Central memory CD8-positive, alpha-beta T cell (primary cell): Measurements from ENCODE around the gene MMS19.

Experiments
- ATAC-seq: fragments of 150-1000 bp; cut with Tn5 transposase; replicated peaks from 2 replicates; pipeline ENCODE4 v1.10.0; 2022; ENCODE audit warnings: mild to moderate bottlenecking, moderate FRiP score, moderate number of reproducible peaks; ENCODE audit not compliant: poor library complexity, severe bottlenecking; ENCODE audit errors: extremely low read depth
- DNase-seq, 2 donors: peaks; one replicate each; pipeline ENCODE4 v3.0.0; 2021; ENCODE audit warnings: low spot score in 2 of 2
- H3K27ac Mint-ChIP-seq: one replicate; pipeline ENCODE4 v1.8.0; 2022; ENCODE audit warnings: low read depth, mild to moderate bottlenecking, moderate library complexity, mixed read lengths
- H3K27me3 Mint-ChIP-seq: one replicate; pipeline ENCODE4 v1.8.0; 2022; ENCODE audit warnings: mixed read lengths
- H3K36me3 Mint-ChIP-seq: one replicate; pipeline ENCODE4 v1.8.0; 2022; ENCODE audit warnings: mild to moderate bottlenecking, moderate library complexity, mixed read lengths; ENCODE audit not compliant: insufficient read depth
- H3K4me1 Mint-ChIP-seq: one replicate; pipeline ENCODE4 v1.8.0; 2022; ENCODE audit warnings: mixed read lengths
- H3K4me3 Mint-ChIP-seq: one replicate; pipeline ENCODE4 v1.8.0; 2022; ENCODE audit warnings: mild to moderate bottlenecking, moderate library complexity, mixed read lengths
- H3K9me3 Mint-ChIP-seq: one replicate; pipeline ENCODE4 v1.8.0; 2022; ENCODE audit warnings: mixed read lengths

MMS19 gene

DNA sequence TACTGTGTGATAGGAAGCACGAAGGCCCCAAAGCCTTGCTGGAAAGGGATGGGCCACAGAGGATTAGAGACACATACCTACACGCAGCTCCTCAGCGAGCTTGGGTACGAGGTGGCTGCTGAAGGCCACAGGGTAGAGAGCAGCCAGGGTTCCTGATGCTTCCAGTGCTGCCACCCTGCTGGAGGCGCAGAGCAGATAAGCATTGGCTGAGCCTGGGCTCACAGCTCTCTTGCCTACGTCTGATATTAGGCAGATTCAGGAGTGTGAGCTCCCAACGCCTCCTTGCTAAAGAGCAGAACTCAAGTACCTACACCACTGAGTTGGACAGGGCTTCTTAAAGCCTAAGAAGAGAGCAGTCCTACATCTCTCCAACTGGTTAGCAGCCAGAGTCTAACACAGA lies 32.2 kb downstream of the MMS19 start:
- no peak overlapping the region for H3K4me3 Mint-ChIP-seq

DNA sequence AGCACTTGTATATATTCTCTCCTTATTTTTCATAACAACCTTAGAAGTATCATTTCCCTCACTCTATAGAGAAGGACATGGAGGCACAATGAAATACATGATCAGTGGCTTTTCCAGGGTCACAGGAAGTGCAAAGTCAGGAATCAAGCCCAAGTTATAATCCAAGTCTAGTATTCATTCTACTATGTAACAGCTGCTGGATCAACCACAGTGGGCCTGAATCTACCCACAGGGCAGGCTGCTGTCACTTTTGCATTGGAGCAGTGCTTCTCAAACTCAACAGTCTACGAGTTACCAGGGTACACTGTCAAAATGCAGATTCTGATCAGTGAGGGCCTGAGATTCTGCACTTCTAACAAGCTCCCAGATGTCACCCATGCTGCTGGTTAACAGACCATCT lies 34.0 kb downstream of the MMS19 start:
- H3K27me3 Mint-ChIP-seq, result no peaks in the 10 kb centered on the region
- H3K4me1 Mint-ChIP-seq, result no peaks in the 10 kb centered on the region
- no peak overlapping the region for H3K27ac Mint-ChIP-seq
- no peak for ATAC-seq
- no peak overlapping the region for H3K4me3 Mint-ChIP-seq
- H3K36me3 Mint-ChIP-seq, result peaks cover 46% of the 10 kb centered on the region
- DNase-seq, result no peak
- H3K9me3 Mint-ChIP-seq, result no peaks in the 10 kb centered on the region

More for the DNA sequence above, 32.2 kb downstream of the MMS19 start:
- DNase-seq (no peak), ATAC-seq (no peak)
- H3K27ac Mint-ChIP-seq, result no peak overlapping the region
- H3K4me1 Mint-ChIP-seq, result no peaks in the 10 kb centered on the region
- H3K27me3 Mint-ChIP-seq, result no peaks in the 10 kb centered on the region
- H3K9me3 Mint-ChIP-seq, result no peaks in the 10 kb centered on the region
- peaks cover 41% of the 10 kb centered on the region for H3K36me3 Mint-ChIP-seq

DNA sequence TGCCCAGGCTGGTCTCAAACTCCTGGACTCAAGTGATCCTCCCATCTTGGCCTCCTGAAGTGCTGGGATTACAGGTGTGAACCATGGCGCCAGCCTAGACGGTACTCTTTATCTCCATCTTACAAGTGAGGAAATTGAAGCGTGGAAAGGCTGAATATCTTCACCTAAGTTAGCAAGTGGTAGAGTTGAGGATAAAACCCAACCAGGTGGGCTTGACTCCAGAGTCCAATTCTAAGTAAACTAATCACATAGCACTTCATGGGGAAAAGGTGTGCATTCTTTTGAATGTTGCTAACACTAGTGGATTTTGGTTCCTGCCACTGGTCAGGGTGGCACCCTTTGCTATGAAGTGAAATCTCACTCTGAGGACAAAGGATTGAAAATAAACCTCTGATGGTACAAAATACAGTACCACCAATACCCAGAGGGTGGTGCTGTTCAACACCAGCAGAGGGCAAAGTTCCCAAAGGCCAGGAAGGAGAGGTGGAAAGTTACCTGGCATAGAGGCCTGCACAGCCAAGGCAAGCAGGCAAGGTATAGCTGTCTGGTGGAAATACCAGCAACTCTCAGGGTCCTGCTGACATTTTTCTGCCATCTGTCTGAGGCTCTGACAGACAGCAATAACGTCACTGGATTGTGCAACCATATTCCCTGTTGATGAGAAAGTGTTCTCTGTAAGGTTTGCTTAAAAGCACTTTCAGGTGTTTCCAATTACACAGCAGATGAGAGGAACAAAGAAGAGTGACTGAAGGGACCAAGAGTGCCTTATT lies 34.7 kb downstream of the MMS19 start:
- no peak overlapping the region for H3K4me3 Mint-ChIP-seq
- ATAC-seq (no peak), DNase-seq (no peak)
- no peaks in the 10 kb centered on the region for H3K9me3 Mint-ChIP-seq
- no peak overlapping the region for H3K27ac Mint-ChIP-seq
- H3K36me3 Mint-ChIP-seq, result peaks cover 47% of the 10 kb centered on the region
- H3K27me3 Mint-ChIP-seq, result no peaks in the 10 kb centered on the region
- H3K4me1 Mint-ChIP-seq, result no peaks in the 10 kb centered on the region

DNA sequence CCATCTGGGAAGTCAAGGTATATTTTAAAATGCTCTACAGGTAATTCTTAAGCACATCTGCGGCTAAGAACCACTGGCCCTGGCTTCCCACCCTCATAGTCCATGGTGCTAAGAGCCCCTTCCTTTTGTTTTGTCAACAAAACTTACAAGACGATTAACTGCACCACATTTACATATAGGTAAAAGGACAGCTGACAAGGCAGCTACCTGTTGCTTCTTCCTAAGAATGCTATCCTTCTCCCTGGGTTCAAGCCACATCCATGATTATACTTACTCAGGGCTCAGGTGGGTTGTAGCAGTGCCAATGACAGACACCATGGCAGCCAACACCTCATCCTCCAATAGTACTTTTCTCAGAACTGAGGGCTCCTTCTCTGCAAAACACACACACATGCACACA lies 35.9 kb downstream of the MMS19 start:
- ATAC-seq (no peak), DNase-seq (no peak)
- Mint-ChIP-seq H3K4me1 (no peaks in the 10 kb centered on the region), H3K27me3 (no peaks in the 10 kb centered on the region), H3K9me3 (no peaks in the 10 kb centered on the region), H3K4me3 (no peak overlapping the region), H3K36me3 (peaks cover 48% of the 10 kb centered on the region), H3K27ac (no peak overlapping the region)

DNA sequence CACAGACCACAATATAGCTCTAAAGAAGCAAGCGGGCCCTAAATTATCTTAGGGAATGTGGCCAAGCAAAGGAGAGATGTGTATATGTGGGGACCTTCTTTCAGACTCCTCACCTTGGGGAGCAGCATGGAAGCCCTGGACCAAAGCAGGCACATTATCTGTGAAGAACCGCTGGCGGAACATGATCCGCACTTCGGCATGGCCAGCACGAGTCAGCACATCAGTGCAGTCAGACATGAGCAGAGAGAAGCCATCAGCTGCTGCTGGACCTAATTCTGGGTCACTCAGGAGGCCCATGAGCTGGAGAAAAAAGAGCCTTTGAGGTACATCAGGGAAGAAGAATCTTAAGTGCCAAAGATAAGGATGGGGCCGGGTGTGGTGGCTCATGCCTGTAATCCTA lies 38.3 kb downstream of the MMS19 start:
- H3K27ac Mint-ChIP-seq, result no peak overlapping the region
- no peaks in the 10 kb centered on the region for H3K4me1 Mint-ChIP-seq
- H3K27me3 Mint-ChIP-seq, result no peaks in the 10 kb centered on the region
- H3K4me3 Mint-ChIP-seq, result no peak overlapping the region
- no peak for ATAC-seq
- H3K36me3 Mint-ChIP-seq, result peaks cover 44% of the 10 kb centered on the region
- H3K9me3 Mint-ChIP-seq, result no peaks in the 10 kb centered on the region
- no peak for DNase-seq

DNA sequence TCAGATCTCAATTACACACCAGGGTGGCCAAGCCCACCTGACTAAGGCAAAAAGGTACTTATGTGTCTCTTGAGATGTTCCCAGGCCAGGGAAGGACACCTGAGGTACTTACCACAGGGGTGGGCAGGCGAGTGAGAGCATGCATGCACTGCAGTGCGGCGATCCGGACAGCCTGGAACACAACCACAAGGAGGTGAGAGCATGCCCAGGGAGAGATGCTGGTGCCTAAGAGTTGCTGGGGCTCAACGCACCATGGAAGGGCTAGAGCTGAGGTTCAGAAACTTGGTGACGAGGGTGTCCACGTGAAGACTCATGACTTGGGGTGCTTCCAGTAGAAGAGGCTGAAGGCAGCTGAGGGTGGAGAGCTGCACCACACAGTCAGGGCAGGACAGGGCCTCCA lies 39.1 kb downstream of the MMS19 start:
- peak overlapping the region; percentile 64 for H3K27ac Mint-ChIP-seq
- H3K9me3 Mint-ChIP-seq, result no peaks in the 10 kb centered on the region
- DNase-seq, result no peak

DNA sequence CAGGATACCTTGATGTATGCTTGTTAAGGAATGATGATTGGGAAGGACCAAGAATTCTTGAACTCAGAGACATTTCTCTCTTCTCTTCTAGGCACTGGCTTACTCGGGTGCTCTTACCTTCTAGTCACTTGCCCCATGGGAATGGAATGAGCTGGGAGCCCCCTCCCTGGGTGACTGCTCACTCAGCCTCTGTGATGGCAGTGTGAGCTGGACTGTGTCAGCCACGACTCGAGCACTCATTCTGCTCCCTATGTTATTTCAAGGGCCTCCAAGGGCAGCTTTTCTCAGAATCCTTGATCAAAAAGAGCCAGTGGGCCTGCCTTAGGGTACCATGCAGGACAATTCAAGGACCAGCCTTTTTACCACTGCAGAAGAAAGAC lies 41.5 kb downstream of the MMS19 start:
- peaks cover 13% of the 10 kb centered on the region for H3K4me1 Mint-ChIP-seq
- H3K4me3 Mint-ChIP-seq, result no peak overlapping the region
- no peaks in the 10 kb centered on the region for H3K9me3 Mint-ChIP-seq
- no peaks in the 10 kb centered on the region for H3K27me3 Mint-ChIP-seq
- peaks cover 29% of the 10 kb centered on the region for H3K36me3 Mint-ChIP-seq
- DNase-seq, result no peak
- ATAC-seq, result no peak
- H3K27ac Mint-ChIP-seq, result no peak overlapping the region

More for the DNA sequence above, 39.1 kb downstream of the MMS19 start:
- no peak for ATAC-seq
- Mint-ChIP-seq H3K4me3 (no peak overlapping the region), H3K27me3 (no peaks in the 10 kb centered on the region), H3K36me3 (peaks cover 39% of the 10 kb centered on the region), H3K4me1 (peaks cover 5% of the 10 kb centered on the region)

DNA sequence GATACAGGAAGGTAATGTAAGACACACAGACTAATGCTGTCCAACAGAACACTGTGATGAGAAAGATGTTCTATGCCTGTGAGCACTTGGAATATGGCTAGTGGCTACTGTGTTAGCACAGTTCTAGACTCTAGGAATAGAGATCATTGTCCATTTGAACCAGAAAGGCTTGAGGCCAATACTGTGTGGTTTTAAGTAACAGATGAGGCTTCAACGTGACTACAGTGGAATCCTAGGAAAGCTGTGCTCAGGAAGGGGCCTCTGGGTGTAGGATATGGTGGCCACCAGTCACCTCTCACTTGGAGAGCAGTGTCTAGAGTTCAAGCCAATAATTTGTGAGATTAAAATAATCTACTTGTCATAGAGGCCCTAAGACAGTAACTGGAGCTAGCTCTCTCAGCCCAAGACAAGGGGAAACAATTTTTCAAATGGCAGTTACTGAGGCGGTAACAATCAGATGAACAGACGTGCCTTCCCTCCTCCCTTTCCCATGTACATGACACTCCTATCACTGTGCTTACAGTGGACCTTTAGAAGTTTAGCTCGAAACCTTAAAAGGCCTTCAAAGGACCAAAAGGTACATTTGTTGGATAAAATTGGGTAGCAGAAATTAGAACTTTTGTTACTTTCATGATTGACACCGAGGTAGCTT lies 42.1 kb downstream of the MMS19 start:
- H3K36me3 Mint-ChIP-seq, result peaks cover 29% of the 10 kb centered on the region
- no peak overlapping the region for H3K27ac Mint-ChIP-seq
- H3K4me3 Mint-ChIP-seq, result no peak overlapping the region
- peaks cover 13% of the 10 kb centered on the region for H3K4me1 Mint-ChIP-seq
- H3K9me3 Mint-ChIP-seq, result no peaks in the 10 kb centered on the region
- no peaks in the 10 kb centered on the region for H3K27me3 Mint-ChIP-seq
- DNase-seq, result no peak
- ATAC-seq, result no peak

DNA sequence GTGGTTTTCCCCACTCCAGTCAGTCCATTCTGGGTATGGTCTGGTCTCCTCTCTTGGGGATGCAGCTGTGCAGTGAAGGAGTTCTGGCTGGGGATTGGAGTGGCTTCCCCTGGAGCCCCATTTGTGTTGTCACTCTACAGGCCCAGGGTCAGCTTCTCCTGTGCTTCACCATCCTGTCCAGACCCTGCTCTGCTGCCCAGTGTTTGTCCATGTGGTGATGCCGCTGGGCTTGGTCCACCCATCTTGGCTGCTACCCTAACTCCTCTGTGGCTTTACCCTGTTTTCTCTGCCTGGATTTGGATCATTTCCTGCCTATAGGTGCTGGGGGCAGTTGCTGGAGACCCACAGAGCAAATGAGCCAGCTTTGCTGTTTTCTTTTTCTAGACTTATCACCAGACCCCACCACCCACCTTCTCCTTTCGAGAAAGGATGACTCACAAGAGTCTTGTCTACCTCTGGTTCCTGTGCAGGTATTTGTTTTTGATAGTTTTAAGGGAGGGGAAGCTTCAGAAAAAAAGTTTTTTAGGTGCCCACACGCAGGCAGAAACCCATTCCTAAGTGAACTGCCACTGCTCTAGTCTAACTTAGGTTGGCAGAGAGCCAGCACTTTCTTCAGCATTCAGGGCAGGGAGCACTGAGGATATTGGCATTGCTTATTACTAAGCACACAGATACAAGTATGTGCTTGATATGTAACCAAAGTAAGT lies 43.7 kb downstream of the MMS19 start:
- H3K27ac Mint-ChIP-seq, result peak overlapping the region; percentile 41
- no peak overlapping the region for H3K4me3 Mint-ChIP-seq
- no peaks in the 10 kb centered on the region for H3K9me3 Mint-ChIP-seq
- ATAC-seq (no peak), DNase-seq (no peak)
- peaks cover 24% of the 10 kb centered on the region for H3K4me1 Mint-ChIP-seq
- H3K36me3 Mint-ChIP-seq, result peaks cover 23% of the 10 kb centered on the region
- H3K27me3 Mint-ChIP-seq, result no peaks in the 10 kb centered on the region

DNA sequence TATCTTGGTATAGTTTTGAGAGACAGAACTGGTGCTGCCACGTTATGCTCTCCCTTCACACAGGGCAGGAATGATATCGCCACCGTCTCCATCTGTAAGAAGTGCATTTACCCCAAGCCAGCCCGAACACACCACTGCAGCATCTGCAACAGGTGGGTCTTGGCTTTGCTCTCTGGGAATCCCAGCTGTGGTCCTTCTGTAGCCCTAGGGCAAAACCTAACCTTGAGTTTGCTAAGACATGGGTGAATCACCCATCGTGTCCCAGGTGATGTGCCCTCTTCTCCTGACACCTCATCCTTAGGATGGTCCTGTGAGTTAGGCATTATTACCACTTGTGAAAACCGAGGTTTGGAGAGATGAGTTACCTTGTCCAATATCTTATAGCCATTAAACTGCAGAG lies 45.9 kb downstream of the MMS19 start:
- ATAC-seq (no peak), DNase-seq (no peak)
- Mint-ChIP-seq H3K4me3 (no peak overlapping the region), H3K9me3 (no peaks in the 10 kb centered on the region), H3K27me3 (no peaks in the 10 kb centered on the region), H3K27ac (no peak overlapping the region), H3K4me1 (peaks cover 38% of the 10 kb centered on the region), H3K36me3 (peaks cover 14% of the 10 kb centered on the region)

DNA sequence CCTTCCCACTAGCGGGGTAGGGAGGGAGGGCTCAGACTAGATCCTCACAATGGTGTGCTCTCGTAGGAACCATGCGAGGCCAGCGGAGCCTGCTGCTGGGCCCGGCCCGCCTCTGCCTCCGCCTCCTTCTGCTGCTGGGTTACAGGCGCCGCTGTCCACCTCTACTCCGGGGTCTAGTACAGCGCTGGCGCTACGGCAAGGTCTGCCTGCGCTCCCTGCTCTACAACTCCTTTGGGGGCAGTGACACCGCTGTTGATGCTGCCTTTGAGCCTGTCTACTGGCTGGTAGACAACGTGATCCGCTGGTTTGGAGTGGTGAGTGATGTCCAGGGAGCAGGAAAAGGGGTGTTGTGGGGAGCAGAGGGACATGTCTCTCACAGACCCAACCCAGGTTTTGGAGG lies 46.6 kb downstream of the MMS19 start:
- H3K27ac Mint-ChIP-seq, result no peak overlapping the region
- H3K27me3 Mint-ChIP-seq, result no peaks in the 10 kb centered on the region
- DNase-seq, result no peak
- no peak for ATAC-seq
- peaks cover 38% of the 10 kb centered on the region for H3K4me1 Mint-ChIP-seq
- H3K9me3 Mint-ChIP-seq, result no peaks in the 10 kb centered on the region
- no peak overlapping the region for H3K4me3 Mint-ChIP-seq
- H3K36me3 Mint-ChIP-seq, result peaks cover 7% of the 10 kb centered on the region

DNA sequence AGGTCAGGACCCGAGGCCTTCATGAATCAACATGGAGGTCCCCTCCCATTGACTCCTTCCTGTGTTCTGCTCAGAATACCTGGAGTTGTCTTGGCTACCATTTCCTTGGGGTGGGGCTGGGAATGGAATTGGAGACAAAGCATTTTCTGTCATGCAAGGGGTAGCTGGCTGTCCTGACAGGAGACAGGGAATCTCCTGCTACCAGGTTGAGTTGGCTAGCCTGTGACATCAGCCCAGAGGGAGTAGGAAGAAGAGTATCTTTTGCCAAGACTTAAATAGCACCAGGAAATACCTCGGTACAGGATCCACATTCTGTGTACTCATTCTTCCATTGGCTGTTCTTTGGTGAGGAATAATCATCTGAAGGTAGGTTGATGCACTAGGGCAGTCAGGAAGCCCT lies 47.4 kb downstream of the MMS19 start:
- no peak for DNase-seq
- no peak overlapping the region for H3K4me3 Mint-ChIP-seq
- H3K27ac Mint-ChIP-seq, result no peak overlapping the region
- no peaks in the 10 kb centered on the region for H3K27me3 Mint-ChIP-seq
- no peak for ATAC-seq
- H3K9me3 Mint-ChIP-seq, result no peaks in the 10 kb centered on the region
- peaks cover 46% of the 10 kb centered on the region for H3K4me1 Mint-ChIP-seq
- peaks cover 8% of the 10 kb centered on the region for H3K36me3 Mint-ChIP-seq
